Neural progenitor cell (in vitro differentiated cells): ENCODE data around the gene TDRD10. TPM values are rescaled to one million over a fixed set of nuclear protein-coding genes. Genes with fewer than 3 reads are reported as not detected.
A peak's percentile ranks its signal among the peaks of the same experiment; 100 is the strongest.

Experiments used
- DNase-seq: peaks from one replicate; pipeline ENCODE4 v3.0.0-alpha.2; 2016; ENCODE audit warnings: low spot score
- H2AFZ ChIP-seq: fragments of 200-600 bp; sonication (generic); replicated peaks from 2 replicates; pipeline ENCODE4 v1.6.1; 2016; ENCODE audit warnings: antibody characterized with exemption
- H3F3A ChIP-seq: fragments of 200-600 bp; sonication (generic); 2 replicates; pipeline ENCODE4 v1.6.1; 2016; ENCODE audit warnings: antibody characterized with exemption, low read depth
- H3K27ac ChIP-seq: fragments of 200-600 bp; sonication (generic); 2 replicates; pipeline ENCODE4 v1.5.1; 2016; ENCODE audit warnings: mild to moderate bottlenecking
- H3K27me3 ChIP-seq: fragments of 200-600 bp; sonication (generic); 2 replicates; pipeline ENCODE4 v1.6.1; 2016; ENCODE audit warnings: mild to moderate bottlenecking, moderate library complexity
- H3K36me3 ChIP-seq: fragments of 200-600 bp; sonication (generic); 2 replicates; pipeline ENCODE4 v1.5.1; 2016
- H3K4me1 ChIP-seq: fragments of 200-600 bp; sonication (generic); 2 replicates; pipeline ENCODE4 v1.6.1; 2016; ENCODE audit warnings: mixed run types
- H3K4me2 ChIP-seq: fragments of 200-600 bp; sonication (generic); 2 replicates; pipeline ENCODE4 v1.6.1; 2016
- H3K4me3 ChIP-seq: fragments of 200-600 bp; sonication (generic); 2 replicates; pipeline ENCODE4 v1.5.1; 2016
- H3K79me2 ChIP-seq: fragments of 200-600 bp; sonication (generic); 2 replicates; pipeline ENCODE4 v1.6.1; 2016; ENCODE audit warnings: low read depth
- H3K9ac ChIP-seq: fragments of 200-600 bp; sonication (generic); 2 replicates; pipeline ENCODE4 v1.6.1; 2016
- H3K9me3 ChIP-seq: fragments of 200-600 bp; sonication (generic); 2 replicates; pipeline ENCODE4 v1.5.1; 2016; ENCODE audit warnings: low read depth
- H4K20me1 ChIP-seq: fragments of 200-600 bp; sonication (generic); 2 replicates; pipeline ENCODE4 v1.6.1; 2016; ENCODE audit warnings: low read depth
- H3K27ac Mint-ChIP-seq: 3 replicates; pipeline ENCODE4 v1.8.0; 2021; ENCODE audit warnings: mixed read lengths
- H3K27me3 Mint-ChIP-seq: 2 replicates; pipeline ENCODE4 v1.8.0; 2022; ENCODE audit warnings: low read depth, mild to moderate bottlenecking, inconsistent platforms, moderate library complexity, mixed read lengths; ENCODE audit not compliant: insufficient read depth
- H3K36me3 Mint-ChIP-seq: 3 replicates; pipeline ENCODE4 v1.8.0; 2021; ENCODE audit warnings: mixed read lengths
- H3K4me1 Mint-ChIP-seq: 3 replicates; pipeline ENCODE4 v1.8.0; 2021; ENCODE audit warnings: mixed read lengths
- H3K4me3 Mint-ChIP-seq: 3 replicates; pipeline ENCODE4 v1.8.0; 2021; ENCODE audit warnings: mild to moderate bottlenecking, moderate library complexity, mixed read lengths
- H3K9me3 Mint-ChIP-seq: 3 replicates; pipeline ENCODE4 v1.8.0; 2020; ENCODE audit warnings: mixed read lengths
- CTCF ChIP-seq: fragments of 200-600 bp; sonication (generic); IDR thresholded peaks from 2 replicates; pipeline ENCODE4 v1.5.1; 2017; ENCODE audit warnings: antibody characterized with exemption, mild to moderate bottlenecking
- EZH2 ChIP-seq: fragments of 200-600 bp; sonication (generic); IDR thresholded peaks from 2 replicates; pipeline ENCODE4 v1.6.1; 2017; ENCODE audit warnings: antibody characterized with exemption, mild to moderate bottlenecking, moderate library complexity
- EZH2phosphoT487 ChIP-seq: fragments of 200-600 bp; sonication (generic); IDR thresholded peaks from 2 replicates; pipeline ENCODE4 v1.6.1; 2017; ENCODE audit warnings: antibody characterized with exemption
- total RNA-seq: library from RNA; depleted of rRNA; stranded (reverse); fragments of >200 nt; gene quantifications from 2 replicates; pipeline ENCODE4 v1.2.3, GENCODE V29; 2015; ENCODE audit warnings: low replicate concordance

The TDRD10 gene
- total RNA-seq: not detected in 2 replicates

- DNase-seq: peak; percentile 62
- Histone ChIP-seq H3K79me2 (no peaks in the 10 kb centered on the region), H3F3A (no peaks in the 10 kb centered on the region), H3K9me3 (no peaks in the 10 kb centered on the region), H3K36me3 (no peaks in the 10 kb centered on the region), H3K4me1 (peaks cover 4% of the 10 kb centered on the region), H2AFZ (peak within 1 kb of the TSS; percentile 46), H3K9ac (no peak within 1 kb of the TSS), H3K27ac (no peak within 1 kb of the TSS), H3K27me3 (peaks cover 93% of the 10 kb centered on the region), H3K4me2 (peak within 1 kb of the TSS; percentile 70), H4K20me1 (no peaks in the 10 kb centered on the region), H3K4me3 (peak within 1 kb of the TSS; percentile 42)
- TF ChIP-seq EZH2phosphoT487 (peak; percentile 76), EZH2 (peak; percentile 92), CTCF (no peak)
- Mint-ChIP-seq H3K9me3 (peaks cover 12% of the 10 kb centered on the region), H3K4me3 (peak within 1 kb of the TSS; percentile 66), H3K36me3 (no peaks in the 10 kb centered on the region), H3K4me1 (peaks cover 4% of the 10 kb centered on the region), H3K27me3 (peaks cover 64% of the 10 kb centered on the region), H3K27ac (no peak within 1 kb of the TSS)
Observed at GRCh38 chr1:154502066-154502743, at the start of gene TDRD10, which contains the start of gene SHE. Gene TDRD10 (plus strand): TSS chr1:154502219. CDS start chr1:154506904, 4,685 bp downstream. Gene SHE (minus strand): TSS chr1:154502412. CDS start chr1:154502026, 386 bp downstream.

- no peaks in the 10 kb centered on the region for H3K27me3 ChIP-seq
- Mint-ChIP-seq H3K36me3 (no peaks in the 10 kb centered on the region), H3K9me3 (peaks cover 3% of the 10 kb centered on the region), H3K4me3 (no peak overlapping the region), H3K27ac (no peak overlapping the region), H3K27me3 (peaks cover 27% of the 10 kb centered on the region), H3K4me1 (peaks cover 4% of the 10 kb centered on the region)
- H4K20me1 ChIP-seq: no peaks in the 10 kb centered on the region
- no peak overlapping the region for H3K4me3 ChIP-seq
- no peak overlapping the region for H3K27ac ChIP-seq
- H2AFZ ChIP-seq: no peak overlapping the region
- no peaks in the 10 kb centered on the region for H3K36me3 ChIP-seq
- no peaks in the 10 kb centered on the region for H3K79me2 ChIP-seq
- no peak for TF ChIP-seq EZH2phosphoT487
- no peak for TF ChIP-seq EZH2
- no peak for TF ChIP-seq CTCF
- H3F3A ChIP-seq: peaks cover under 1% of the 10 kb centered on the region
- H3K4me1 ChIP-seq: no peaks in the 10 kb centered on the region
- H3K9ac ChIP-seq: no peak overlapping the region
- H3K9me3 ChIP-seq: no peaks in the 10 kb centered on the region
- DNase-seq: no peak
- H3K4me2 ChIP-seq: no peak overlapping the region
Observed at GRCh38 chr1:154453161-154453560, 48.9 kb upstream of the TDRD10 start.

GRCh38 chr1:154453574-154454352, 48.3 kb upstream of the TDRD10 start:
- Mint-ChIP-seq H3K36me3 (no peaks in the 10 kb centered on the region), H3K4me3 (no peak overlapping the region), H3K27ac (no peak overlapping the region), H3K27me3 (peaks cover 24% of the 10 kb centered on the region), H3K4me1 (peaks cover 2% of the 10 kb centered on the region), H3K9me3 (peaks cover 3% of the 10 kb centered on the region)
- no peaks in the 10 kb centered on the region for H3F3A ChIP-seq
- no peaks in the 10 kb centered on the region for H3K4me1 ChIP-seq
- no peak overlapping the region for H2AFZ ChIP-seq
- H3K27me3 ChIP-seq: no peaks in the 10 kb centered on the region
- H3K9me3 ChIP-seq: no peaks in the 10 kb centered on the region
- H3K9ac ChIP-seq: no peak overlapping the region
- H4K20me1 ChIP-seq: no peaks in the 10 kb centered on the region
- H3K36me3 ChIP-seq: no peaks in the 10 kb centered on the region
- DNase-seq: no peak
- TF ChIP-seq EZH2phosphoT487 (no peak), EZH2 (no peak), CTCF (no peak)
- H3K79me2 ChIP-seq: no peaks in the 10 kb centered on the region
- H3K4me3 ChIP-seq: no peak overlapping the region
- no peak overlapping the region for H3K27ac ChIP-seq
- H3K4me2 ChIP-seq: no peak overlapping the region
